Endodermal cell (in vitro differentiated cells): ENCODE measurements around the gene C19orf12. TPM values are rescaled to one million over a fixed set of nuclear protein-coding genes. Genes with fewer than 3 reads are reported as not detected.

Experiments used
- DNase-seq: peaks from one replicate; pipeline ENCODE4 v3.0.0-alpha.2; 2017
- H3K27ac ChIP-seq: 2 replicates; pipeline ENCODE4 v1.5.1; 2013; ENCODE audit warnings: mild to moderate bottlenecking, low read depth, low read length, moderate library complexity
- H3K27me3 ChIP-seq: 2 replicates; pipeline ENCODE4 v1.6.1; 2013; ENCODE audit warnings: mild to moderate bottlenecking, low read length, moderate library complexity; ENCODE audit not compliant: insufficient read depth, control insufficient read depth, poor library complexity, severe bottlenecking
- H3K36me3 ChIP-seq: 2 replicates; pipeline ENCODE4 v1.7.0; 2013; ENCODE audit warnings: mild to moderate bottlenecking, low read length, moderate library complexity; ENCODE audit not compliant: control insufficient read depth, insufficient read depth
- H3K4me1 ChIP-seq: one replicate; pipeline ENCODE4 v1.7.0; 2013; ENCODE audit warnings: low read length; ENCODE audit not compliant: control insufficient read depth, insufficient read depth
- H3K4me3 ChIP-seq: 2 replicates; pipeline ENCODE4 v1.5.1; 2013; ENCODE audit warnings: mild to moderate bottlenecking, low read length, moderate library complexity
- H3K9ac ChIP-seq: 2 replicates; pipeline ENCODE4 v1.6.1; 2013; ENCODE audit warnings: mild to moderate bottlenecking, low read length, moderate library complexity; ENCODE audit not compliant: poor library complexity, severe bottlenecking; ENCODE audit errors: extremely low read depth
- H3K9me3 ChIP-seq: 2 replicates; pipeline ENCODE4 v1.6.1; 2013; ENCODE audit warnings: mild to moderate bottlenecking, low read length, moderate library complexity; ENCODE audit not compliant: control insufficient read depth
- H3K27ac Mint-ChIP-seq: 2 replicates; pipeline ENCODE4 v1.8.0; 2020; ENCODE audit warnings: mixed read lengths
- H3K27me3 Mint-ChIP-seq: 2 replicates; pipeline ENCODE4 v1.8.0; 2021; ENCODE audit warnings: mild to moderate bottlenecking, mixed read lengths; ENCODE audit not compliant: insufficient read depth
- H3K36me3 Mint-ChIP-seq: 2 replicates; pipeline ENCODE4 v1.8.0; 2020; ENCODE audit warnings: low read depth, mixed read lengths
- H3K4me1 Mint-ChIP-seq: 2 replicates; pipeline ENCODE4 v1.8.0; 2020; ENCODE audit warnings: mixed read lengths
- H3K4me3 Mint-ChIP-seq: 2 replicates; pipeline ENCODE4 v1.8.0; 2020; ENCODE audit warnings: mild to moderate bottlenecking, moderate library complexity, mixed read lengths
- H3K9me3 Mint-ChIP-seq: 2 replicates; pipeline ENCODE4 v1.8.0; 2020; ENCODE audit warnings: mild to moderate bottlenecking, mixed read lengths
- WGBS, 2 experiments: methylation state at CpG; one replicate each; pipeline versions ENCODE4 v1.1.5 to v1.1.7; 2013; ENCODE audit warnings: missing lambda C conversion rate in 2 of 2, mixed read lengths in 1 of 2; ENCODE audit not compliant: insufficient coverage in 1 of 2, insufficient read length in 1 of 2; 5-methylcytosine and 5-hydroxymethylcytosine counted together
- total RNA-seq, 2 donors: library from RNA; stranded (reverse); fragmentation: NEBNext Ultra II Directional in 1 of 2; extraction: Animal tissue kit (Norgen Biotek cat#: 25700) in 1 of 2; gene quantifications; 2 replicates in 1 of 2; 3 replicates in 1 of 2; pipeline ENCODE4 v1.2.1, GENCODE V29; 2021
- TF ChIP-seq, protein P1 (sequence below): fragments of 200-600 bp; sonication (generic); conservative IDR thresholded peaks from 2 replicates; pipeline ENCODE4 v1.5.0; 2021; ENCODE audit warnings: antibody characterized with exemption, mild to moderate bottlenecking

The C19orf12 gene
- total RNA-seq, 2 donors from 2014 or later, result 18.9 to 22.9 TPM

DNA sequence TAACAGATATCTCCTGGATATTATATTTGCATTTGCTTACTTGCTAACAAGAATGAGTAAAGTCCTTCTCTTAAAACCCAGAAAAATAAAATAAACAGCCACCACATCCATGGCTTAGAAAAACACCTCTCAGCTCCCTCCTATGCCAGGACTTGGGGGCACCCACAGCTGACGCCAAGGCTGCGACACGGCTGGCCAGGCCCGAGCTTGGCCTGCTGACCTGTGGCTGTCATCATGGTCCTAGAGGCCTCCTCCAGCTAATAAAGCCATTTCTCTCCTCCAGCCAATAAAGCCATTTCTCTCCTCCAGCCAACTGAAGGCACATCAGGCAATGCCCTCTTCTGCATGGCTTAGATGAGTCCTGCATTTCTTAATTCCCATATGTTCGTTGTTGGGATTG, 20.9 kb downstream of the C19orf12 start:
- no peak for DNase-seq
- Mint-ChIP-seq H3K27me3 (peaks cover 1% of the 10 kb centered on the region), H3K36me3 (no peaks in the 10 kb centered on the region), H3K27ac (no peak overlapping the region), H3K9me3 (no peaks in the 10 kb centered on the region), H3K4me1 (no peaks in the 10 kb centered on the region), H3K4me3 (no peak overlapping the region)
- TF ChIP-seq, protein P1, sequence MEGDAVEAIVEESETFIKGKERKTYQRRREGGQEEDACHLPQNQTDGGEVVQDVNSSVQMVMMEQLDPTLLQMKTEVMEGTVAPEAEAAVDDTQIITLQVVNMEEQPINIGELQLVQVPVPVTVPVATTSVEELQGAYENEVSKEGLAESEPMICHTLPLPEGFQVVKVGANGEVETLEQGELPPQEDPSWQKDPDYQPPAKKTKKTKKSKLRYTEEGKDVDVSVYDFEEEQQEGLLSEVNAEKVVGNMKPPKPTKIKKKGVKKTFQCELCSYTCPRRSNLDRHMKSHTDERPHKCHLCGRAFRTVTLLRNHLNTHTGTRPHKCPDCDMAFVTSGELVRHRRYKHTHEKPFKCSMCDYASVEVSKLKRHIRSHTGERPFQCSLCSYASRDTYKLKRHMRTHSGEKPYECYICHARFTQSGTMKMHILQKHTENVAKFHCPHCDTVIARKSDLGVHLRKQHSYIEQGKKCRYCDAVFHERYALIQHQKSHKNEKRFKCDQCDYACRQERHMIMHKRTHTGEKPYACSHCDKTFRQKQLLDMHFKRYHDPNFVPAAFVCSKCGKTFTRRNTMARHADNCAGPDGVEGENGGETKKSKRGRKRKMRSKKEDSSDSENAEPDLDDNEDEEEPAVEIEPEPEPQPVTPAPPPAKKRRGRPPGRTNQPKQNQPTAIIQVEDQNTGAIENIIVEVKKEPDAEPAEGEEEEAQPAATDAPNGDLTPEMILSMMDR, result no peak
- 87% methylated on average over 5 of the region's 5 CpGs; no CpG with 5 or more reads in 1 of the 2 experiments for WGBS, 2 experiments
- H3K4me3 ChIP-seq, result no peak overlapping the region
- no peak overlapping the region for H3K9ac ChIP-seq
- no peaks in the 10 kb centered on the region for H3K36me3 ChIP-seq
- peaks cover 6% of the 10 kb centered on the region for H3K9me3 ChIP-seq
- H3K4me1 ChIP-seq, result no peaks in the 10 kb centered on the region
- H3K27ac ChIP-seq, result no peak overlapping the region
- no peaks in the 10 kb centered on the region for H3K27me3 ChIP-seq

GRCh38 chr19:29690842-29691241, 24.2 kb downstream of the C19orf12 start:
- Histone ChIP-seq H3K4me1 (no peaks in the 10 kb centered on the region), H3K9ac (no peak overlapping the region), H3K4me3 (no peak overlapping the region), H3K27ac (no peak overlapping the region), H3K36me3 (no peaks in the 10 kb centered on the region), H3K9me3 (peaks cover 6% of the 10 kb centered on the region), H3K27me3 (no peaks in the 10 kb centered on the region)
- H3K27ac Mint-ChIP-seq, result peak overlapping the region; percentile 84
- DNase-seq, result peak; percentile 79
- no peak overlapping the region for H3K4me3 Mint-ChIP-seq
- WGBS, 2 experiments, result 40 to 79% methylated on average over 1 to 2 of the region's 2 CpGs
- peaks cover 2% of the 10 kb centered on the region for H3K9me3 Mint-ChIP-seq
- H3K36me3 Mint-ChIP-seq, result no peaks in the 10 kb centered on the region
- H3K4me1 Mint-ChIP-seq, result no peaks in the 10 kb centered on the region
- peaks cover 1% of the 10 kb centered on the region for H3K27me3 Mint-ChIP-seq
- TF ChIP-seq, protein P1, result peak; percentile 75

GRCh38 chr19:29687897-29688728, 26.9 kb downstream of the C19orf12 start:
- Histone ChIP-seq H3K4me3 (no peak overlapping the region), H3K9me3 (peaks cover 6% of the 10 kb centered on the region), H3K27me3 (no peaks in the 10 kb centered on the region), H3K27ac (no peak overlapping the region), H3K36me3 (no peaks in the 10 kb centered on the region), H3K4me1 (no peaks in the 10 kb centered on the region), H3K9ac (no peak overlapping the region)
- Mint-ChIP-seq H3K4me1 (peaks cover under 1% of the 10 kb centered on the region), H3K36me3 (no peaks in the 10 kb centered on the region), H3K4me3 (no peak overlapping the region), H3K9me3 (peaks cover 2% of the 10 kb centered on the region), H3K27me3 (peaks cover 1% of the 10 kb centered on the region), H3K27ac (no peak overlapping the region)
- WGBS, 2 experiments, result 87 to 90% methylated on average over 15 to 18 of the region's 18 CpGs
- DNase-seq, result no peak
- TF ChIP-seq, protein P1, result no peak
